GM12878 (cell line): Measurements from ENCODE around the gene SLC38A8. TPM values are rescaled to one million over a fixed set of nuclear protein-coding genes. Genes with fewer than 3 reads are reported as not detected.

ENCODE experiments used
- ATAC-seq: fragments of 200-7000 bp; cut with Tn5 transposase; 3 replicates; pipeline ENCODE4 v1.9.1; 2020; ENCODE audit warnings: mild to moderate bottlenecking, moderate library complexity
- BruUV-seq: library from RNA; stranded (reverse); fragments of 400-500 nt; replicated peaks from 2 replicates; lab custom pipeline; 2021; lab: Mats Ljungman, UMichigan
- CTCF ChIA-PET: fragments of 300-600 bp; sonication (Branson Sonifier 250); formaldehyde crosslinking; extraction: SDS; loops from one replicate; lab custom pipeline; 2021; ENCODE audit warnings: inconsistent platforms; lab: Yijun Ruan, JAX
- POLR2A ChIA-PET: fragments of 350-600 bp; formaldehyde crosslinking; extraction: SDS; loops from one replicate; lab custom pipeline; 2021; ENCODE audit warnings: inconsistent platforms; lab: Charles Lee
- RAD21 ChIA-PET: fragments of 300-600 bp; sonication (Branson Sonifier 250); formaldehyde crosslinking; loops from one replicate; lab custom pipeline; 2023; ENCODE audit warnings: antibody characterized with exemption; ENCODE audit not compliant: unreplicated experiment; lab: Charles Lee
- SMC1A ChIA-PET: fragments of 300-600 bp; sonication (Branson Sonifier 250); formaldehyde crosslinking; loops from one replicate; lab custom pipeline; 2023; ENCODE audit not compliant: unreplicated experiment, uncharacterized antibody; lab: Charles Lee
- DNase-seq: peaks from one replicate; pipeline ENCODE4 v3.0.0-alpha.2; 2011; ENCODE audit warnings: low read depth, low spot score
- FAIRE-seq: peaks from 3 replicates; lab custom pipeline; 2011; peaks lifted over from hg19 to GRCh38; lab: Jason Lieb, UNC
- H2AFZ ChIP-seq: 2 replicates; pipeline ENCODE4 v1.6.0; 2011; ENCODE audit warnings: low read depth, low read length, control low read depth; ENCODE audit not compliant: control insufficient read depth
- H3K27ac ChIP-seq: 2 replicates; pipeline ENCODE4 v1.5.1; 2011; ENCODE audit warnings: control low read depth; ENCODE audit not compliant: control insufficient read depth, insufficient read depth
- H3K27me3 ChIP-seq, 2 experiments: replicated peaks in 1 of 2; 2 replicates each; pipeline versions ENCODE4 v1.6.0 to v1.6.1; 2011; ENCODE audit warnings: low read length in 1 of 2; ENCODE audit not compliant: control insufficient read depth in 2 of 2, insufficient read depth in 2 of 2
- H3K36me3 ChIP-seq, 2 experiments: 2 replicates each; pipeline ENCODE4 v1.5.1; 2011; ENCODE audit warnings: low read length in 1 of 2; ENCODE audit not compliant: control insufficient read depth in 2 of 2, insufficient read depth in 2 of 2
- H3K4me1 ChIP-seq: 2 replicates; pipeline ENCODE4 v1.6.1; 2011; ENCODE audit warnings: mild to moderate bottlenecking, low read length, moderate library complexity, mixed read lengths; ENCODE audit not compliant: control insufficient read depth, insufficient read depth
- H3K4me2 ChIP-seq: 2 replicates; pipeline ENCODE4 v1.6.0; 2011; ENCODE audit warnings: control low read depth; ENCODE audit not compliant: control insufficient read depth, insufficient read depth
- H3K4me3 ChIP-seq: fragments of 200-600 bp; sonication (generic); 2 replicates; pipeline ENCODE4 v1.5.1; 2016
- H3K79me2 ChIP-seq: 2 replicates; pipeline ENCODE4 v1.6.0; 2011; ENCODE audit warnings: low read length; ENCODE audit not compliant: control insufficient read depth, insufficient read depth
- H3K9ac ChIP-seq: 2 replicates; pipeline ENCODE4 v1.8.0; 2011; ENCODE audit warnings: low read length, control low read depth, mixed read lengths; ENCODE audit not compliant: control insufficient read depth, insufficient read depth
- H3K9me3 ChIP-seq: replicated peaks from 3 replicates; pipeline ENCODE4 v1.5.1; 2011; ENCODE audit warnings: mild to moderate bottlenecking, low read length; ENCODE audit not compliant: control insufficient read depth, insufficient read depth
- H4K20me1 ChIP-seq: 2 replicates; pipeline ENCODE4 v1.6.0; 2011; ENCODE audit not compliant: control insufficient read depth, insufficient read depth
- BCL11A ChIP-seq: IDR thresholded peaks from 2 replicates; pipeline ENCODE4 v1.6.1; 2011; ENCODE audit warnings: low read depth, low read length
- BCL3 ChIP-seq: IDR thresholded peaks from 2 replicates; pipeline ENCODE4 v1.6.1; 2011; ENCODE audit warnings: borderline replicate concordance, low read depth, mild to moderate bottlenecking, moderate library complexity, low read length; ENCODE audit not compliant: insufficient read depth, poor library complexity, severe bottlenecking
- CBFB ChIP-seq: IDR thresholded peaks from 2 replicates; pipeline ENCODE4 v1.6.1; 2016; ENCODE audit warnings: antibody characterized with exemption, low read depth
- EED ChIP-seq: sonication (generic); IDR thresholded peaks from 2 replicates; pipeline ENCODE4 v1.6.1; 2016; ENCODE audit warnings: antibody characterized with exemption, low read depth
- EGR1 ChIP-seq, 2 experiments: IDR thresholded peaks; 1 replicate in 1 of 2; 2 replicates in 1 of 2; pipeline ENCODE4 v1.6.1; 2011 to 2012; ENCODE audit warnings: low read depth in 2 of 2, low read length in 2 of 2, borderline replicate concordance in 1 of 2, mild to moderate bottlenecking in 1 of 2, moderate library complexity in 1 of 2
- MLLT1 ChIP-seq: fragments of 450-650 bp; IDR thresholded peaks from 2 replicates; pipeline ENCODE4 v1.6.1; 2016; ENCODE audit warnings: mild to moderate bottlenecking
- MYB ChIP-seq: fragments of 150-350 bp; IDR thresholded peaks from 2 replicates; pipeline ENCODE4 v1.6.1; 2014; ENCODE audit warnings: mild to moderate bottlenecking, low read depth, low read length, borderline replicate concordance
- NFYA ChIP-seq: IDR thresholded peaks from 2 replicates; pipeline ENCODE4 v1.6.1; 2011; ENCODE audit warnings: low read depth, mild to moderate bottlenecking, low read length, improper control_type of control experiment, borderline replicate concordance
- PAX5 ChIP-seq: IDR thresholded peaks from 2 replicates; pipeline ENCODE4 v1.6.1; 2011; ENCODE audit warnings: low read depth, low read length, borderline replicate concordance
- POU2F2 ChIP-seq: IDR thresholded peaks from 3 replicates; pipeline ENCODE4 v1.6.1; 2011; ENCODE audit warnings: low read depth, mild to moderate bottlenecking, low read length, borderline replicate concordance
- SREBF2 ChIP-seq: IDR thresholded peaks from 2 replicates; pipeline ENCODE4 v1.6.1; 2012; ENCODE audit warnings: mild to moderate bottlenecking, low read length
- TCF7 ChIP-seq: IDR thresholded peaks from 2 replicates; pipeline ENCODE4 v1.6.1; 2014; ENCODE audit warnings: antibody characterized with exemption, borderline replicate concordance
- ZNF24 ChIP-seq: fragments of 450-650 bp; IDR thresholded peaks from 2 replicates; pipeline ENCODE4 v1.6.1; 2017; ENCODE audit warnings: antibody characterized with exemption, mild to moderate bottlenecking
- ZSCAN29 ChIP-seq: fragments of 450-650 bp; IDR thresholded peaks from 2 replicates; pipeline ENCODE4 v1.6.1; 2017; ENCODE audit warnings: mild to moderate bottlenecking, moderate library complexity
- WGBS: methylation state at CpG from one replicate; pipeline ENCODE4 v1.1.6; 2016; ENCODE audit warnings: low lambda C conversion rate; ENCODE audit not compliant: insufficient replicate concordance, insufficient coverage; ENCODE audit errors: missing lambda C conversion rate; 5-methylcytosine and 5-hydroxymethylcytosine counted together
- in situ Hi-C: fragments of 300-500 bp; cut with MboI; formaldehyde crosslinking; loops from 9 replicates; pipeline ENCODE4 v1.14.3; 2018; ENCODE audit warnings: mixed read lengths
- intact Hi-C: fragments of 100-400 bp; cut with micrococcal nuclease; formaldehyde crosslinking; loops from one replicate; pipeline ENCODE4 v1.14.2; 2022; ENCODE audit not compliant: unreplicated experiment
- polyA plus RNA-seq, 11 experiments: library from polyadenylated mRNA; depleted of rRNA in 4 of 11; unstranded in 6 of 11; stranded (reverse) in 5 of 11; fragments of >200 nt; fragmentation: Nextera tagmentation in 4 of 11; fragmentation: Illumina TruSeq in 1 of 11; extraction: Ambion mirVana in 4 of 11; extraction: Trizol in 1 of 11; gene quantifications; 1 replicate in 1 of 11; 2 replicates in 10 of 11; pipeline versions ENCODE4 v1.2.1 to v1.2.3, GENCODE V29; 2011 to 2016; ENCODE audit warnings: inconsistent platforms in 2 of 11, missing spikeins in 2 of 11, low read depth in 1 of 11
- total RNA-seq, 4 experiments: library from RNA; depleted of rRNA in 3 of 4; stranded (reverse); fragments of >200 nt in 3 of 4; fragmentation: Illumina TruSeq in 1 of 4; extraction: Trizol in 1 of 4; gene quantifications; 2 replicates each; pipeline versions ENCODE4 v1.2.1 to v1.2.3, GENCODE V29; 2013 to 2021

The SLC38A8 gene
- total and polyA plus RNA-seq, 10 of the 15 experiments (the other 5 are each of a cell fraction or from before 2014, with no cell fraction given): not detected

DNA sequence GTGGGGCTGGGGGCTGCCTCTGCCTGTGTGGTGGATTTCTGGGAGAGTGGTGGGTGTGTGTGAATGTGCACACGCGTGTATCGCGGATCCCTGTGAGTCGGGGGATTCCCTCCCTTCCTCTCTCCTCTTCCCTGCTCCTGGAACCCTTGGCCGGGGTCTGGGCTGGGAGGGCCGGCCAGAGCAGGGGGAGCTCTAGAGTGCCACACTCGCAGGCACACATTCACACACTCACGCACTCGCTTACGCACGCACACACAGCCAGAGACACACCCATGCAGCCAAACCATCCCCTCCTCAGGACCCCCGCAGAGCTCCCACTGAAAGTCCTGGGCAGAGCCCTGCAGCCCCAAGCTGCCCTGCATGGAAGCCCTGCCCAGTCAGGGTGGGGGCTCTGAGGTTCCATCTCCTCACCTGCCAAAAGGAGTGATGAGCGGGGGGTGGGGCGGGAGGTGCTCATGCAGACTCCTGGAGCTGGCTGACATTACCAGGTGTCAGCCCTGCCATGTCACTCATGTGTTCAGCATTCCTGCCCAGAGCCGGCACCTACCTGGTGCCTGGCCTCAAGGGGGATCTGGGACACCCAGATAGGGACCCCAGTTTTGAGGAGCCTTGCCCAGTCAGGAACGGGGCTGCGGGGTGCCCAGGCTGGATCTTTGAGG lies 72.7 kb downstream of the SLC38A8 start:
- RAD21 ChIA-PET: no interaction called here
- Histone ChIP-seq H3K4me2 (no peak overlapping the region), H4K20me1 (no peaks in the 10 kb centered on the region), H2AFZ (no peak overlapping the region), H3K4me3 (no peak overlapping the region), H3K4me1 (no peaks in the 10 kb centered on the region)
- no peak for ATAC-seq
- WGBS: 64% methylated on average over 18 of the region's 18 CpGs
- BruUV-seq: no TSS peak
- TF ChIP-seq MLLT1 (no peak), EGR1 (IDR thresholded peaks at IDR 0.05; ENCODE audit: borderline replicate concordance in 1 of 2, low read depth in 2 of 2, low read length in 2 of 2) (no peak), EED (no peak), PAX5 (no peak), SREBF2 (no peak), MYB (no peak), ZNF24 (no peak), ZSCAN29 (no peak), BCL3 (no peak), TCF7 (no peak), NFYA (no peak), CBFB (no peak), BCL11A (no peak), POU2F2 (no peak)
- TF ChIP-seq, all 136 proteins: peak for 0
- ChIA-PET CTCF (interaction anchor here (1.8 kb wide), 1 partner anchor 96 kb away, joined by 6 read pairs; no protein-coding TSS in a partner anchor), SMC1A (interaction anchor here (1.0 kb wide), 1 partner anchor 218 kb away, joined by 3 read pairs; no protein-coding TSS in a partner anchor), POLR2A (no interaction called here)
- DNase-seq (no peak), FAIRE-seq (no peak)
- H3K79me2 ChIP-seq: no peaks in the 10 kb centered on the region
- no peak overlapping the region for H3K27ac ChIP-seq
- H3K36me3 ChIP-seq: no peaks in the 10 kb centered on the region
- intact Hi-C loops (no loop called here), in situ Hi-C loops (no loop called here)
- no peak overlapping the region for H3K9ac ChIP-seq
- H3K27me3 ChIP-seq: no peaks in the 10 kb centered on the region
- no peaks in the 10 kb centered on the region for H3K9me3 ChIP-seq
